ENCODE results near the gene OBSCN.

OBSCN gene

GRCh38 chr1:228321435-228321834, 113.6 kb downstream of the OBSCN start:
- Histone ChIP-seq H3K9me3 (no peaks in the 10 kb centered on the region), H3K36me3 (no peaks in the 10 kb centered on the region), H3K4me3 (ENCODE audit: low read depth, low read length) (no peak overlapping the region), H3K4me1 (no peaks in the 10 kb centered on the region), H3K27me3 (no peaks in the 10 kb centered on the region)
- no peak for TF ChIP-seq CTCF (IDR thresholded peaks at IDR 0.05; ENCODE audit: low read depth, low read length)
- no peak for DNase-seq

DNA sequence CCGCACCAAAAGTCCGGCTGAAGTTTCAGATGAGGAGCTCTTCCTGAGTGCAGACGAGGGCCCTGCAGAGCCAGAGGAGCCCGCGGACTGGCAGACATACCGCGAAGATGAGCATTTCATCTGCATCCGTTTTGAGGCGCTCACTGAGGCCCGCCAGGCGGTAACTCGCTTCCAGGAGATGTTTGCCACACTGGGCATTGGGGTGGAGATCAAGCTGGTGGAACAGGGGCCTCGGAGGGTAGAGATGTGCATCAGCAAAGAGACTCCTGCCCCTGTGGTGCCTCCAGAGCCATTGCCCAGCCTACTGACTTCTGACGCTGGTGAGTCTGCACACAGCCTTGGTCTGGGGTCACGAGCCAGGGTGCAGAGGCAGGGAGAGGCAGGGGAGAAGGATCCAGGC, 114.1 kb downstream of the OBSCN start:
- Histone ChIP-seq H3K9me3 (no peaks in the 10 kb centered on the region), H3K4me3 (ENCODE audit: low read depth, low read length) (no peak overlapping the region), H3K4me1 (no peaks in the 10 kb centered on the region), H3K36me3 (no peaks in the 10 kb centered on the region), H3K27me3 (no peaks in the 10 kb centered on the region)
- no peak for TF ChIP-seq CTCF (IDR thresholded peaks at IDR 0.05; ENCODE audit: low read depth, low read length)
- DNase-seq, result no peak

GRCh38 chr1:228323401-228323800, 115.6 kb downstream of the OBSCN start:
- no peak for TF ChIP-seq CTCF (IDR thresholded peaks at IDR 0.05; ENCODE audit: low read depth, low read length)
- DNase-seq, result no peak
- H3K27me3 ChIP-seq, result no peaks in the 10 kb centered on the region
- no peak overlapping the region for H3K4me3 ChIP-seq (ENCODE audit: low read depth, low read length)
- no peaks in the 10 kb centered on the region for H3K36me3 ChIP-seq
- H3K4me1 ChIP-seq, result no peaks in the 10 kb centered on the region
- H3K9me3 ChIP-seq, result no peaks in the 10 kb centered on the region

DNA sequence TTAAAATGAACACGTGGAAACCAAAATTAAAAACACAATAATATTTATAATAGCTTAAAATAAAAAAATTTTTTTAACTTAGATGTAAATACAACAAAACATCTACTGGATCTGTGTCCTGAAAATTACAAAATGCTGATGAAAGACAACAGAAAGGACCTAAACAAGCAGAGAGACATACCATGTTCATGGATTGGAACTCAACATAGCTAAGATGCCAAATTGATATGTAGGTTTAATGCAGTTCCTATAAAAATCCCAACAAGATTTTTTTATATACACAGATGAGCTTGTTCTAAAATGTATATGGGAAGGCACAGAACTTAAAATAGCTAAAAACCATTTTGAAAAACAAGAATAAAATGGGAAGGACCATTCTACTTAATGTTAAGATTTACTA, 117.4 kb downstream of the OBSCN start:
- no peak for TF ChIP-seq CTCF (IDR thresholded peaks at IDR 0.05; ENCODE audit: low read depth, low read length)
- Histone ChIP-seq H3K4me1 (no peaks in the 10 kb centered on the region), H3K27me3 (no peaks in the 10 kb centered on the region), H3K9me3 (no peaks in the 10 kb centered on the region), H3K4me3 (ENCODE audit: low read depth, low read length) (no peak overlapping the region), H3K36me3 (no peaks in the 10 kb centered on the region)
- DNase-seq, result no peak

DNA sequence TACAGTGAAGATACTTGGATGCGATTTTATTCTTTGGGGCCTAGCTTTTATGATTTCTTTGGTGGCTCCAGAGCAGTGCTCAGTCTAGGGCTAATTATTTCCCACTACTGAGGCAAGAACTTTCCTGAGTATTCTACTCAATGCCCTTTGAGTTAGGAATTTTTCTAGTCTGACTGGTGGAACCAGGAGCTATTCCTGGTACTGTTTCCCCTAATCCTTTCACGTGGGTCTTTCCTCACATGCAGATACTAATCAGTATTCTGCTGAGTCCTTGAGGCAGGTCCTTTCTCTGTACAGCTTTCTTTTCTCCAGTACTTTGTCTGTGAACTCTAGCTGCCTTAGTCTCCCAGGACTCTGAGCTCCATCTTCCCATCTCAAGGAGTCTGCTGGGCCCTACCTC, 122.0 kb downstream of the OBSCN start:
- no peaks in the 10 kb centered on the region for H3K9me3 ChIP-seq

More for the DNA sequence above, 122.0 kb downstream of the OBSCN start:
- Histone ChIP-seq H3K4me3 (ENCODE audit: low read depth, low read length) (no peak overlapping the region), H3K27me3 (no peaks in the 10 kb centered on the region), H3K4me1 (no peaks in the 10 kb centered on the region), H3K36me3 (no peaks in the 10 kb centered on the region)
- no peak for TF ChIP-seq CTCF (IDR thresholded peaks at IDR 0.05; ENCODE audit: low read depth, low read length)
- DNase-seq, result no peak
